ENCODE data around the gene DOCK4. TPM values are rescaled to one million over a fixed set of nuclear protein-coding genes. Genes with fewer than 3 reads are reported as not detected.
"Not testable (repeated sequence)": the region's sequence is repeated elsewhere in the genome, so short reads cannot be mapped to it uniquely, and the experiment has no call there.

The DOCK4 gene
- total RNA-seq, 1 donor from 2014 or later = 44.1 TPM

DNA sequence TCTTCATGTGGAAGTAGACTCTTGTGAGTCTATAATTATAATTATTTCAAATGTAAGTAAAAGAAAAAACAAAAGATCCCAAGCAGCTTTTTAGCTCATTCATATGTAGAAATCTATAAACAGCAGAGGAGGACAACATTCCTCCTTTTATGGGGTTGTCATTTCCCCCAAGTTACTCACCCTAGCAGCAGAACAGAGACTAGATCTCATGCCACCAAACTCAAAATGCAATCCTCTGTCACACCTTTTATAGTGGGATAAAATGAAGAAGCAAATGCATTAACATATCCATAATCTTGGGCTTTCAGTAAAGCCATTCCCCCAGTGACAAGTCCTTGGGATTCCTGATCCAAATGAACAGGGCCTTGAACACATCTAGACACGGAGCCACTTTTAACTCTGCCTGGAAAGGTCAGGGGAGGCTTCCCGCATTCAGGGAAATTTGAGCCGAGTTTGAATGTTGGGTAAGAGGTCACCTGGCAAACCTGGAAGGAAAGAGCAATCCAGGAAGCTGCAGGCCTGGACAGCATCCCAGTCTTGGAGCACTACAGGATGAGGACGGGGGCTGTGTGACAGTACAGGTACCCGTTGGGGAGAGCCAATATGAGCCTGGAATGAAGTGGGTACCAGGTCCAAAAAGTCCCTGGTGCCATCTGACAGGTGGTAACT, 76.4 kb downstream of the DOCK4 start:
- Mint-ChIP-seq H3K27ac (ENCODE audit: unreplicated experiment) (no peak overlapping the region), H3K4me3 (ENCODE audit: unreplicated experiment) (no peak overlapping the region), H3K9me3 (ENCODE audit: unreplicated experiment) (peaks cover 3% of the 10 kb centered on the region), H3K36me3 (ENCODE audit: unreplicated experiment) (peaks cover 2% of the 10 kb centered on the region), H3K27me3 (ENCODE audit: unreplicated experiment) (no peaks in the 10 kb centered on the region), H3K4me1 (ENCODE audit: unreplicated experiment) (peaks cover 10% of the 10 kb centered on the region)
- no peak for DNase-seq (ENCODE audit: extremely low spot score, unreplicated experiment)
- no peak for TF ChIP-seq CTCF (IDR thresholded peaks at IDR 0.05)

DNA sequence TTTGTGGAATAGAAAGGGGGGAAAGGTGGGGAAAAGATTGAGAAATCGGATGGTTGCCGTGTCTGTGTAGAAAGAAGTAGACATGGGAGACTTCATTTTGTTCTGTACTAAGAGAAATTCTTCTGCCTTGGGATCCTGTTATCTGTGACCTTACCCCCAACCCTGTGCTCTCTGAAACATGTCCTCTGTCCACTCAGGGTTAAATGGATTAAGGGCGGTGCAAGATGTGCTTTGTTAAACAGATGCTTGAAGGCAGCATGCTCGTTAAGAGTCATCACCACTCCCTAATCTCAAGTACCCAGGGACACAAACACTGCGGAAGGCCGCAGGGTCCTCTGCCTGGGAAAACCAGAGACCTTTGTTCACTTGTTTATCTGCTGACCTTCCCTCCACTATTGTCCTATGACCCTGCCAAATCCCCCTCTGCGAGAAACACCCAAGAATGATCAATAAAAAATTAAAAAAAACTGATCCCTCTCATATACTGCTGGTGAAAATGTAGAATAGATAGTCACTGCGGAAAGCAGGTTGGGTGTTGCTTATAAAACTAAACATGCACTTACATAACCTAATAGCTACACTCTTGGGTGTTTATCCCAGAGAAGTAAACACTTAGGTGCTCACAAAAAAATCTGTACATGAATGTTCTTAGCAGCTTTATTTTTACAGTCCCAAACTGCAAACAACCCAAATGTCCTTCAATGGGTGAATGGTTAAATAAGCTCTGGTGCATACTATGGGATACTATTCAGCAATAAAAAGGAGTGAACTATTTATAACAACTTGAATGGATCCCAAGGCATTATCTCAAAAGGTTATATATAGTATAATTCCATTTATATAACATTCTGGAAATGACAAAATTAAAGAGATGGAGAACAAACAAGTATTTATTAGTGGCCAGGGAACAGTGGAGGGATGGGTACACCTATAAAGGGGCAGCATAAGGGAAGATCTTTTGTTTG, 77.5 kb downstream of the DOCK4 start:
- not testable (repeated sequence) for H3K27me3 Mint-ChIP-seq (ENCODE audit: unreplicated experiment); H3K9me3 Mint-ChIP-seq (ENCODE audit: unreplicated experiment); H3K4me1 Mint-ChIP-seq (ENCODE audit: unreplicated experiment); H3K36me3 Mint-ChIP-seq (ENCODE audit: unreplicated experiment); DNase-seq (ENCODE audit: extremely low spot score, unreplicated experiment); H3K4me3 Mint-ChIP-seq (ENCODE audit: unreplicated experiment); H3K27ac Mint-ChIP-seq (ENCODE audit: unreplicated experiment)

DNA sequence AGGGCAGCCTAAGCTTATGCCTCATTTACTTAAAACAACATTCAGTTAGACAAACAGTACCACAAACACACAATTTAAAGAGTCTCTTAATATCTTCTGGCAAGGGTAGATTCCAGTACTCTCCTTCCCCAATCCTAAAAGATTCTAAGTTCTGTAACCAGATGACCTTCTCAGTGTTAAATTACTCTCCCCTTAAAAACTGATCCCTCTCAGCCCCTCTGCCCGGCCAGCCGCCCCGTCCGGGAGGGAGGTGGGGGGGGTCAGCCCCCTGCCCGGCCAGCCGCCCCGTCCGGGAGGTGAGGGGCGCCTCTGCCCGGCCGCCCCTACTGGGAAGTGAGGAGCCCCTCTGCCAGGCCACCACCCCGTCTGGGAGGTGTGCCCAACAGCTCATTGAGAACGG, 78.2 kb downstream of the DOCK4 start:
- not testable (repeated sequence) for H3K36me3 Mint-ChIP-seq (ENCODE audit: unreplicated experiment); H3K4me1 Mint-ChIP-seq (ENCODE audit: unreplicated experiment); H3K4me3 Mint-ChIP-seq (ENCODE audit: unreplicated experiment); H3K27me3 Mint-ChIP-seq (ENCODE audit: unreplicated experiment); DNase-seq (ENCODE audit: extremely low spot score, unreplicated experiment); H3K9me3 Mint-ChIP-seq (ENCODE audit: unreplicated experiment); H3K27ac Mint-ChIP-seq (ENCODE audit: unreplicated experiment)

DNA sequence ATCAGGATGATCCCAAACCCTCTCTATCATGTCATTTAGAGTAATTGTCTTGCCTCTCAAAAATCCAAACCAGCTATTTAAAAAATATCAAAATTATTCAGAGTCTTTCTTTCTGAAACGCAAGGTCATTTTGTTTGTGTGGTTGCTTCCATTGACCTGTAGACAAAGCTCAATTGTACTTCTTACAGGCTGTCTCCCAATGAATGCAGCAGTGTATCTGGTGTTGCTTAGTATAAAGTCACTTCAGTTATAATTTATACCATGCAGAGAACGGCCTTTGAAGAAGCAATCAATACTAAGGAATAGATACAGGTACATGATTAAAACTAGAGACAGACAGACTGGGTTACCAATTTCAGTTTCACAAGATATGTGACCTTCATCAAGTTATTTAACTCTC, 80.9 kb downstream of the DOCK4 start:
- Mint-ChIP-seq H3K36me3 (ENCODE audit: unreplicated experiment) (peaks cover 7% of the 10 kb centered on the region), H3K27ac (ENCODE audit: unreplicated experiment) (no peak overlapping the region), H3K9me3 (ENCODE audit: unreplicated experiment) (peaks cover 3% of the 10 kb centered on the region), H3K27me3 (ENCODE audit: unreplicated experiment) (no peaks in the 10 kb centered on the region), H3K4me1 (ENCODE audit: unreplicated experiment) (no peaks in the 10 kb centered on the region), H3K4me3 (ENCODE audit: unreplicated experiment) (no peak overlapping the region)
- DNase-seq (ENCODE audit: extremely low spot score, unreplicated experiment) = no peak
- TF ChIP-seq CTCF (IDR thresholded peaks at IDR 0.05) = no peak

DNA sequence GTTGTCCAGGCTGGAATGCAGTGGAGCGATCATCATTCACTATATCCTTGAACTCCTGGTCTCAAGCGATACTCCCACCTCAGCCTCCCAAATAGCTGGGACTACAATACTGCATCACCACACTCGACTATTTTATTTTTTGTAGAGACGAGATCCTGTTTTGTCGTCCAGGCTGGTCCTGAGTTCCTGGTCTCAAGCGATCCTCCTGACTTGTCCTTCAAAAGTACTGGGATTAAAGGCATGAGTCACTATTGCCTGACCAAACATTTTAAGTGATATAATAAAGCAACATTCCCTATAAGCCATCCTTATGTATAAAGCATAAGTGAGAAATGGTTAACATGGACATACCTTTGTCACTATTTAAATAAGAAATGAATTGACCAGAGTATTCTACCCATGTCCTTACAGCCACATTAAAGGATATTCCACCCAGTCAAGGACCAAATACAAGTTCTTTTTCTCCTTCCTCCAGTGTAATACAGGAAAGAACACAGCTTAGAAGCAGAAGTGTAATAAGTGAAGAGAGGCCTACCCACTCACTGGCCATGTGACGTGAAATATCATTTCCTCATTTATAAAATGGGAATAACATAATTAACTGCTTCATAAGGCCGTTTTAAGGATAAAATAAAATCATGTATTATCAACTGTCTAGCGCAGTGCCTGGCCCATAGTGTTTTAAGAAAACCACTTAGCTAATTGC, 82.0 kb downstream of the DOCK4 start:
- Mint-ChIP-seq H3K27me3 (ENCODE audit: unreplicated experiment) (no peaks in the 10 kb centered on the region), H3K36me3 (ENCODE audit: unreplicated experiment) (peaks cover 7% of the 10 kb centered on the region), H3K4me1 (ENCODE audit: unreplicated experiment) (no peaks in the 10 kb centered on the region), H3K4me3 (ENCODE audit: unreplicated experiment) (no peak overlapping the region), H3K9me3 (ENCODE audit: unreplicated experiment) (peaks cover 3% of the 10 kb centered on the region), H3K27ac (ENCODE audit: unreplicated experiment) (no peak overlapping the region)
- no peak for DNase-seq (ENCODE audit: extremely low spot score, unreplicated experiment)
- TF ChIP-seq CTCF (IDR thresholded peaks at IDR 0.05) = no peak

All from osteocyte (in vitro differentiated cells).